NCI-H1105 treated with DMSO at 0.1 percent for 48 hours (cell line): ENCODE data around the gene ACE.

Experiments
- DNase-seq: peaks from one replicate; lab custom pipeline; 2025; lab: John Stamatoyannopoulos, UW

ACE gene

DNA sequence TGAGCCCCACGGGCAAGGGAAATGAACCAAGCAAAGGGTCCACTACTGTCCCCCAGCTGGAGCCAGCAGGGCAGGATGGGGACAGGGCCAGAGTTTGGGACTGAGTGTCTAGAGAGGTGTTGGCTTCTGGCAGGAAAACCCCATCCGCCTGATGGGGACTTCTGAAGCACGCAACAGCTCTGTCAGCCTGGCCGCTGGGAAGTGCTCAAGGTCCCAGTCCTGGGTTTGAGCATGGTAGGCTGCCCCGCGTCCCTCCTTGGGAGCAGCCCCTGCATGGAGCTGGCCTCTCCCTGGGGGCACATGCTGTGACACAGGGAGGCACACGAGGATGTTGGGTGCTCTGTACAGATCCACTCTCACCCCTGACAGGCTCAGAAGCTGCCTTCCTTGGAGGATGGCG lies 14.6 kb downstream of the ACE start:
- DNase-seq = no peak

DNA sequence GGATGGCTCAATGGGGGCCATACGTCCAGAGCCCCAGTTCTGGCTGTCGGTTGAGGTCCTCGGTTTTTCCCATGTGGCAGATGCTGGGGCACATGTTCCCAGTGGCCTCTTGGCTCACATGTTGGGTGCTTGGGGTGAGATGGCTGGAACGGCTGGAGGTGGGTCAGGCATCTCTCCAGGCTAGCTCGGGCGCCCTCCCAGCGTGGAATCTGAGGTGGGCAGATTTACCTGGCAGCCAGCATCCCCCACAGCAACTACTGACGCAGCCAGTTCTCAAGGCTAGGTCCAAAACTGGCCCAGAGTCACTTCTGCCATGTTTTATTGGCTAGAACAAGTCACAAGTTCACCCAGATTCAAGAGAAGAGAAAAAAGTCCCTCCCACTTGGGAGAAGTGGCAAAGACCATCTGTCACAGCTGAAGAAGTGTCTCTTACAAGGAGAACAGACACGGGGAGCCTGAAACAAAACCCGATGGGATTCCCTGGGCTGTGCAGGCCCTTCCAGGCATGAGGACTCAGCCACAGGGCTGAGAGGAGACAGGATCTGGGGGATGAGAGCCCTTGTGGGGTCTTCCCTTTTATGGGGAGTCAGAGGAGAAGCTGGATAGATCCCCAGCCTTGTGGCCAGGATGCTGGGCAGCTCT lies 15.2 kb downstream of the ACE start:
- no peak for DNase-seq

DNA sequence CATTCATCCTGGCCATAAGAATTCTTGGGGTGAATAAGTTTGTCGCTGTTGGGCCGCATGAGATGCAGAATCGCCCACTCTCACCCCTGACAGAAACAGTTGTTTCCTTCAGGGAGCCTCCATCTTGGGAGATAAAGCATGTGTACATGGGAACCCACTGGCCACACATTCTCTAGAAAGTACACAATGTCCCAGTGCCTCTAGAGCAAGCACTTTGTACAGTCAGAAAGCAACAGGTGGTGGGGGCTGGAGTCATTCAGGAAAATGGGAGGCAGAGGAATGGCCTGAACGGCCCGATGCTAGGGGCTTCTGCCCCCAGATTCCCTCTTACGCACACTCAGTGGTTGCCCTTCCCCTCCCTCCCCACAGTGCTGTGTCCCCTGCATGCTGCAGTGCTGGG lies 16.1 kb downstream of the ACE start:
- DNase-seq = no peak

DNA sequence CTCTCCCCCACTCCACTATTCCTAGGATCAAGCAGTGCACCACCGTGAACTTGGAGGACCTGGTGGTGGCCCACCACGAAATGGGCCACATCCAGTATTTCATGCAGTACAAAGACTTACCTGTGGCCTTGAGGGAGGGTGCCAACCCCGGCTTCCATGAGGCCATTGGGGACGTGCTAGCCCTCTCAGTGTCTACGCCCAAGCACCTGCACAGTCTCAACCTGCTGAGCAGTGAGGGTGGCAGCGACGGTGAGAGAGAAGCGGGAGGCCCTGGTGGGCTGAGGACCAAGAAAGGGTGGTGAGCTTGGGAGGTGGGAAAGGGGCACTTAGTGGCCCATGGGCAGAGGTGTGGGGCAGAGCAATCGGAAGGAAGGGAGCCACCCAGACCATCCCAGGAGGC lies 16.6 kb downstream of the ACE start:
- no peak for DNase-seq

DNA sequence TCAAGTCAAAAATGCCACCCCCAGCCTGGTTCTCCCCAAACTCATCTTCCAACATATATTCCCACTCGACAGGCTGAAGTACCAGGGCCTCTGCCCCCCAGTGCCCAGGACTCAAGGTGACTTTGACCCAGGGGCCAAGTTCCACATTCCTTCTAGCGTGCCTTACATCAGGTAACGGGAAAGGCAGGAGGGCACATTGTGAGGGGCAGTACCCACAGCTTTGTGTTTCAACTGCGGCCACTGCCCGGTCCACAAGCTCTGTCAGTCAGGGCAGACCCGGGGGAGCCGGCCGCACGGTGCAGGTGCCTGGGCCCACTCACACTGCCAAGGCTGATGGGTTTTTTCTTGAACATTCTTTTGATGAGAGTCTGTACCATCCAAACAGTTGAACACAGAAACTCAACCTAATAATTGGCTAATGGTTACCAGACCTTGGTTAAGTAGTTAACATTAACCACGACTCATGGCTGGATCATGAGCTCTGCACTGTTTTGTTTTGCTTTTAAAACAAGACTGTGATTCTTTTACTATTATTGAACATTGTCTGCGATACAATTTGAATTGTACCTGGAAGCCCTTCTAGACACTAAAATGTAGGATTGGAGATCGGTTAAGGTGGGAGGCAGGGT lies 17.6 kb downstream of the ACE start:
- DNase-seq = no peak

DNA sequence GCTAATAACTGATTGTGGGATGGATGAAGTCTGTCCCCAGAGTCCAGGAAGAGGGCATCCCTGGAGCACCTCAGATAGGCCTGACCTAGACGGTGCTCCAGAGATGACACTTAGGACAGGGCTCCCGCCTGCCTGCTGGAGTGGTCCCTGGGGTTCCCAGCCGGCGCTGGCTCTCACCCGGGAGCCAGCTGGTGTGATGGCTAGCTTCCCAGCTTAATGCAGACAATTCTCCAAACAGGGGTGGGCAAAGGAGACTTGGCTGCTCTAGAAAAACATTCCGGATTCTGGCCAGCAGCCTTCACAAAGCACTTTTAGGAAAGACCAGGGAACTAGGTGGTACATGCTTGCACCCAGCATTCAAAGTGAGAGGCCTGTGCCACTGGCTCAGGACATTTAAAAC lies 18.6 kb downstream of the ACE start:
- DNase-seq = no peak

DNA sequence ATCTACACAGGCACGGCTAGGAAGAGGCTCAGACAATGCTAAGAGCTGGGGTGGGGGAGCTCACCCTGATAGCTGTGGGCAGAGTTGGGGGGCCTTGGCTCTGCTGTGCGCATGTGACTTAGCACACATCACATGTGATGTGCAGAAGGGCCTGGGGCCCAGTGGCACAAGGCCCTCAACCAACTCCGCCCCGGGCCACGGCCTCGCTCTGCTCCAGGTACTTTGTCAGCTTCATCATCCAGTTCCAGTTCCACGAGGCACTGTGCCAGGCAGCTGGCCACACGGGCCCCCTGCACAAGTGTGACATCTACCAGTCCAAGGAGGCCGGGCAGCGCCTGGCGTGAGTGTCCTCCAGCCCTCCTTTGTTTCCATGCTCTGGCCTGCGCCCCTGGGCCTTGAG lies 19.3 kb downstream of the ACE start:
- no peak for DNase-seq

DNA sequence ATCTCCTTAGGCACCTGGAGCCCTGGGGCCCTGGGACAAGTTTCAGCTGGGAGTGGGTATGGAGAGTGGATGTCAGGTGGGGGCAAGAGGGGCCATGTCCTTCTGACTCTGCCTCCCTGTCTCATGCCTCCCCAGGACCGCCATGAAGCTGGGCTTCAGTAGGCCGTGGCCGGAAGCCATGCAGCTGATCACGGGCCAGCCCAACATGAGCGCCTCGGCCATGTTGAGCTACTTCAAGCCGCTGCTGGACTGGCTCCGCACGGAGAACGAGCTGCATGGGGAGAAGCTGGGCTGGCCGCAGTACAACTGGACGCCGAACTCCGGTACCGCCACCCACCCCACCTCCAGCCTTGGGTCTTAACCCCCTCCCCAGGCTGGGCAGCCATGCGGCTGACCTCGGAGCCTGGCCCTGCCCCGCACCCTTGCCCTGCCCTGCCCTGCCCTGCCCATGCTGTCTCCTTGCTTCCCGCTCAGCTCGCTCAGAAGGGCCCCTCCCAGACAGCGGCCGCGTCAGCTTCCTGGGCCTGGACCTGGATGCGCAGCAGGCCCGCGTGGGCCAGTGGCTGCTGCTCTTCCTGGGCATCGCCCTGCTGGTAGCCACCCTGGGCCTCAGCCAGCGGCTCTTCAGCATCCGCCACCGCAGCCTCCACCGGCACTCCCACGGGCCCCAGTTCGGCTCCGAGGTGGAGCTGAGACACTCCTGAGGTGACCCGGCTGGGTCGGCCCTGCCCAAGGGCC lies 20.0 kb downstream of the ACE start:
- DNase-seq = no peak

DNA sequence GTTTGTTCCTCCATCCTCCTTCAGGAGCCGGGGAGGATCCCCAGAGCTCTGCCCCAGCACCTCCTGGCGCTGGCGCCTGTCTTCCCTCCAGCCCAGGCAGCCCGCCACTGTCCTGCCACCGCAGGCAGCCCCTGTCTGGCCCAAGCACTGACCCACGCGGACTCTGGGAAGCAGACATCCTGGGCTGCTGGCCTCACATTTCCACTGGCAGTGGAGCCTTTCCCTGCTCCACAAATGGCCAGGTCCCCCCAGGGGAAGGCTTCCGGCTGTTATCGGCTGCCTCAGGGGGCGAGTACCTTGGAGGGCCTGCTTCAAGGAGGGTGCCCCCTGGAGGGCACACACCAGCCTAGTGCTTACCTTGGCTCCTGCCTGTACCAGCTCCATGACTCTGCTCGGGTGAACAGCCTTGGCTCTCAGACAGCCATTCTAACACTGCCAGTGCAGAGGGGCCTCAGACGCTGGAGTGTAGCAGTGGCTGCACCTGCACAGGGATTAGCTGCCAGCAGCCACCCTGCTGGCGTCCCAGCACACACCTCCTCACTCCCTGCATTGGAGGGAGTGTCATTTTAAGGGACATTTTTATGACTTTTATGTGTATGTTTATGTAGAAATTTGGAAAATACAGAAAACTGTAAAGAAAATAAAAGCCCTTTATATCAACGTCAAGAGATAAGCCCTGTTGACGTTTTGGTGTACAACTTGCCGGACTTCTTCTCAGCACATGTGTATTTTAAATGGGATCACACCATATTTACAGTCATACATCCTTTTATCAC lies 21.0 kb downstream of the ACE start:
- DNase-seq = peak; percentile 2

DNA sequence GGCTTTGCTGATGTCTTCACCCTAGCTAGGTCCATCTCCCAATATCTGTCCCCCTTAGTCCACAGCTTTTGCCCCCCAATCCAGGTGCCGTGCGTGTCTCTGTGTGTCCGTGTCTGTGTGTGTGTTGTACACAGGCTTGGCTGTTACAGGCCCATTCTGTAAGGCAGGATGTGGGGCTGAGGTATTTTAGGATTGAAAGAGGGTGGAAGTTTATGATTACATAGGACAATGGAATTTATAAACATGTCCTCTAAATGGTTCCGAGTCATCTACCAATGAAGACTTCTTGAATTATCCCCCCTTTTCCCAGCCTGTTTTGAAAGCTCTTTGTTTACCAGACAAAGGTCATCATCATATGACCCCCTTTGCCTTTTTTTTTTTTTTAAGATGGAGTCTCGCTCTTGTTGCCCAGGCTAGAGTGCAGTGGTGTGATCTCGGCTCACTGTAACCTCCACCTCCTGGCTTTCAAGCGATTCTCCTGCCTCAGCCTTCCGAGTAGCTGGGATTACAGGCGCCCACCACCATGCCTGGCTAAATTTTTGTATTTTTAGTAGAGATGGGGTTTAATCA lies 21.9 kb downstream of the ACE start:
- DNase-seq = no peak

DNA sequence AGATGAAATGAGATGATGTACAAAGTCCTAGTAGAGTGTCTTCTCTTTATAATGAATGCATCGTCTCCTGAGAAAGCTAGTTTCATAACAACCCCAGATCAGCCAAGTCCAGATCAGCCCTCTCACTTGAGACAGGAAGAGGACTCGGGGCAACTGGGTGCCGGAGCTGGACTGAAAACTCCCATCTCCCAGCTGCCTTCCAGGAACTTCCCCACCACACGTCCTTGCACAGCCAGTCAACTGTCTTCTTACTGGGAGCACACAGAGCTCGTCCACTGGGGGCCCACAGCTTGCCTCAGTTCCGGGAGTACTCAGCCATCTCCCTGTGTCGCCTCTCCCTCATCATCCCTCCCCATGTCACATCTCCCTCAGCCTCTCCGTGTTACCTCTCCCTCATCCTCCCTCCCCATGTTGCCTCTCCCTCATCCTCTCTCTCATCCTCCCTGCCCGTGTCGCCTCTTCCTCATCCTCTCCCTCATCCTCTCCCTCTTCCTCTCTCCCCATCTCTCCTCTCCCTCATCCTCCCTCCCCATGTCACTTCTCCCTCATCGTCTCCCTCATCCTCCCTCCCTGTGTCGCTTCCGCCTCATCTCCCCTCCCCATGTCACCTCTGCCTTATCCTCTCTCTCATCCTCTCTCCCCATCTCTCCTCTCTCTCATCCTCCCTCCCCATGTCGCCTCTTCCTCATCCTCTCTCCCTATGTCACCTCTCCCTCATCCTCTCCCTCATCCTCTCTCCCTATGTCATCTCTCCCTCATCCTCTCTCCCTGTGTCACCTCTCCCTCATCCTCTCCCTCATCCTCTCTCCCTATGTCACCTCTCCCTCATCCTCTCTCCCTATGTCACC lies 23.9 kb downstream of the ACE start:
- DNase-seq = no peak

DNA sequence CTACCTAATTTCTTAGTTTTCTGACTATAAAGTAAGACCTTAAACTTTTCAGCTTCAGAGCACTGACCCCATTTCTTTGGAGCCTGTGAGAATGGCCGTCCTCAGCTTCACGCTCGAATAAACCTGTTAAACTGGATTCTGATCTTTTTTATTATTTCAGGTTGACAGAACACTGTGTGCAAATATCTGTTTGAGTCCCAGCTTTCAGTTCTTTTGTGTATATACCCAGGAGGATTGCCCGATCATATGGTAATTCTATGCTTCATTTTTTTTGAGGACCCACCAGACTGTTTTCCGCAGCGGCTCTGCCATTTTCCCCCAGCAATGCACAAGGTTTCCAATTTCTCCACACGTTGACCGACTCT lies 26.5 kb downstream of the ACE start:
- DNase-seq = no peak

DNA sequence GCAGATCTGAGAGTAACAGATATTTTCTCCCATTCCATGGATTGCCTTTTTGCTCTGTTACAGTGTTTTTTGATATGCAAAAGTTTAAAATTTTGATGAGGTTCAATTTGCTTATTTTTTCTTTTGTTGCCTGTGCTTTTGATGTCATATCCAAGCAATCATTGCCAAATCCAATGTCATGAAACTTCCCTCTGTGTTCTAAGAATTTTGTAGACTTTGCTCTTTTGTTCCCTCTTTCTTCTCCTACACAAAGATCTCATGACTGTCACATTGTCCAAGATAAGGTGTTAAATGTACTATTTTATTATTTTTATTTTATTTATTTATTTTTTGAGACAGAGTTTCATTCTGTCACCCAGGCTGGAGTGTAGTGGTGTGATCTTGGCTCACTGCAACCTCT lies 27.4 kb downstream of the ACE start:
- DNase-seq = no peak

DNA sequence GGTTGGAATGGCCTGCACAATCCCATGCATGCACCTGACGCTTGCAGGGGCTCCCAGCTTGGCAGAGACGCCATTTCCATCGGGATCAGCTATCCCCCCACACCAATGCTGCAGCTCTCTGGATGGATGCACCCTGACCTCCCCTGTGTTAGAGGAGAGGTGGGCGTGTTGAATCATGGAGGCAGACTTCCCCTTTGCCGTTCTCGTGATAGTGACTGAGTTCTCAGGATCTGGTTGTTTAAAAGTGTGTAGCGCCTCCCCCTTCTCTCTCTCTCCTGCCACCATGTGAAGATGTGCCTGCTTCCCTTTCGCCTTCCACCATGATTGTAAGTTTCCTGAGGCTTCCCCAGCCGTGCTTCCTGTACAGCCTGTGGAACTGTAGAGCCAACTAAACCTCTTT lies 28.5 kb downstream of the ACE start:
- no peak for DNase-seq

DNA sequence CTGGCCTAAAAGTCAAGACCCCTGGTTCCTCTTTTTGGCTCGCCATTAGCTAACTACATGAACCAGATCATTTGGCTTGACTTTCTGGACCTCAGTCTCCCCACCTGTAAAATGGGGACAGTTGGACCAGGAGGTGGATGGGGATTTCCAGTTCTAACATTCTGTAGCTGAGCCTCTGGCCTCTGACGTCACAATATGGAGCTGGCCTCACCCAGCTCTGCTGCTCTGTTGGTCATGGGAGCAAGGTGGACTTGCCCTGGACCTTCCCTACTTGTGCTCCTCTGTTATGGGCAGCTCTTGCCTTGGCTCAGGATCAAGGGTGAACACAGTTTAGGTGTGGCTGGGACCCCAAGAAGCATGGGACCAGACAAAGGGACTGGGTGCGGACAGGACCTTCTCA lies 29.8 kb downstream of the ACE start:
- DNase-seq = no peak

DNA sequence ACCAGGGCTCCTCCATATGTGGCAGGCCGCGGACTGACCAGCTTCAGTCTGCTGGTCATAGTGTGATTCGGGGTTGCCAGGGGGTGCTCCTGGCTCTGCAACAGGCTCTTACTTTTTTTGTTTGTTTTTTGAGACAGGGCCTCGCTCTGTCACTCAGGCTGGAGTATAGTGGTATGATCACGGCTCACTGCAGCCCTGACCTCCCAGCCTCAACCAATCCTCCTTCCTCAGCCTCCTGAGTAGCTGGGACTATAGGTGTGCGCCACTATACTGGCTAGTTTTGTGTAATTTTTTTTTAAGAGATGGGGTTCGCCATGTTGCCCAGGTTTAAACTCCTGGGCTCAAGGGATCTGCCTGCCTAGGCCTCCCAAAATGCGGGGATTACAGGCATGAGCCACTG lies 34.5 kb downstream of the ACE start:
- DNase-seq = no peak

DNA sequence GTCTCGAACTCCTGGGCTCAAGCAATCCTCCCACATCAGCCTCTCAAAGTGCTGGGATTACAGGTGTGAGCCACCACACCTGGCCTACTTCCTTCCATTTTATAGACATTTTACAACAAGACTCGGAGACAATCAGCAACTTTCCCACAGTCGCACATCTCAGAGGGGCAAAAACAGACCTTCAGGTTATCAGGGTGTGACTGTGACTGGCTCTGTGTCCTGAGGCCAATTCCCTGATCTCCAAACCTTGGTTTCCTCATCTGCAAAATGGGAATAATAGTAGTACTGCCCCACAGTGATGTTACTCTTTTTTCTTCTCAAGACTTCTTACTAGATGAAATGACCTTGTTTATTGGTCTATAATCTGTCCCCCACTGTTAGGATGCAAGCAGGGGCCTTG lies 35.5 kb downstream of the ACE start:
- no peak for DNase-seq

DNA sequence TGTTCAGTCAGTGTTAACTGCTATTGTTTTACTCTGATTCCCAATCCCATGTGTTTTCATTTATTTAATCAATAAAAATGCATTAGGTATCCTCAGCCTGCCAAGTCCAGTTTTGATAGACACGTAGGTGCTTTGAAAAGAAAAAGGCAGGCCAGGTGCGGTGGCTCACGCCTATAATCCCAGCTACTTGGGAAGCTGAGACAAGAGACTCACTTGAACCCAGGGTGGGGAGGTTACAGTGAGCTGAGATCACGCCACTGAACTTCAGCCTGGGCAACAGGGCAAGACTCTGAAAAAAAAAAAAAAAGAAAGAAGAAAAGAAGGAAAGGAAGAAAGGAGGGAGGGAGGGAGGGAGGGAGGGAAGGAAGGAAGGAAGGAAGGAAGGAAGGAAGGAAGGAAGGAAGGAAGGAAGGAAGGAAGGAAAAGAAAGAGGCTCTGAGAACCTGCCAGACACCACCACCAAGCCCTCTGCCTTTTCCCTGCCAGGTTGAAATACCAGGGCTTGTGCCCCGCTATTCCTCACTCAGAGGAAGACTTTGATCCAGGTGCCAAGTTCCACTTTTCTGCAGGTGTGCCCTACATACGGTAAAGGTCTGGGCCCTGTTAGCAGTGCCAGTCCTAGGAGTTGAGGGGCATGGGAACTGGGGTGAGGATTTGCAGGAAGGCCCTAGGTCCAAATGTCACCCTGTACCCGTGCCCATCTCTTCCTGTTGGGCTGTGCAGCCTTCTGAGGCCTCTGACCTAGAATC lies 36.2 kb downstream of the ACE start:
- DNase-seq = no peak

DNA sequence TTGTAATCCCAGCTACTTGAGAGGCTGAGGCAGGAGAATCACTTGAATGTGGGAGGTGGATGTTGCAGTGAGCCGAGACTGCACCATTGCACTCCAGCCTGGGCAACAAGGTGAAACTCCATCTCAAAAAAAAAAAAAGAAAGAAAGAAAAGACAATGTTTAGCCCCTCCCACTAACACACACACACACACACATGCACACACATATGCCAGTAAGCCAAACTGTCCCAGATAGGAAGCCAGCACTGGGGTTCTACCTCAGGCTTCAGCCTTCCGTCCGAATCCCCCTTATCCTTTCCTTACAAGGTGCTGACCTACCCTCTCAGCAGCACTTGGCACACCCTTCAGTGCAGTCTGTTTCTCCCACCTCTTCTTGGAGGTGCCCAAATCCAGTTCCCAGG lies 37.6 kb downstream of the ACE start:
- DNase-seq = no peak

DNA sequence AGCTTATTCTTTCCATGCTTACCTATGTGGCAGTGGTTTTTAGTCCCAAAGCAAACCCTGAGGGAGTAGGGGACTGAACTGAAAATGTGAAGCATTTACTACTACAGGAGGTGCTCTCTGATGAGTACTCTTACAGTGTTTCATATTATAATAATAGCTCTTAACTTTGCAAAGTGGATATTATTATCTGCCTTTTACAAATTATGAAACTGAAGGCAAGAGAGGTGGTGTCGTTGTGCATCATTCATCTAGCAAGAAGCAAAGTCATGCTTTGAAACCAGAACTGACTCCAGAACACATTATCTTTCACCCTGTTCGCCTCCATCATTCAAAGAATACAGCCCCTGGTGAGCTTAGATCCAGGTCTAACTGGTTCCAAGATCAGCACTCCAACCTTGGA lies 38.1 kb downstream of the ACE start:
- no peak for DNase-seq

DNA sequence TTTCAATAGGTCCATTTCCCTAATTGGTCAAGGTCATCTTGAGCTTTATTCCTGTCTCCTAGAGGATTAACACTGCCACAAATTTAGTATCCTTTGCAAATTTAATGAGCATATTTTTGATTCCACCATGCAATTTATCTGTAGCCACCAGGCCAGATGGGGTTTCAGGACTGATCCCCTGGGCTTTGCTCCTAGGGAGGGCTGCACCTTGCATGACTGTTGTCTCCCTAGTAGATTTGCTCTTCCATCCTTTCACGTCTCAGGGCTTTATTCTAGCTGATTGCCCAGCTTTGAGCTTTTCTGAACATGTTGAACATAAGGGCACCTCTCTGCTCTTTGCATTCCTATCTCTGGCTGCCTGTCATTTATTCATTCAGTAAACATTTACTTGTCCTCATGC lies 38.6 kb downstream of the ACE start:
- no peak for DNase-seq
